HCT116 (cell line): ENCODE measurements around the gene DPM2. TPM values are rescaled to one million over a fixed set of nuclear protein-coding genes. Genes with fewer than 3 reads are reported as not detected.

Experiments
- ATAC-seq: fragments of 200-7000 bp; cut with Tn5 transposase; 2 replicates; pipeline ENCODE4 v1.9.1; 2020; ENCODE audit warnings: mild to moderate bottlenecking, moderate library complexity
- BruUV-seq: library from RNA; stranded (reverse); fragments of 400-500 nt; replicated peaks from 2 replicates; lab custom pipeline; 2021; lab: Mats Ljungman, UMichigan
- CTCF ChIA-PET: fragments of 300-600 bp; sonication (Branson Sonifier 250); formaldehyde crosslinking; loops from one replicate; lab custom pipeline; 2021; ENCODE audit warnings: antibody characterized with exemption; lab: Charles Lee
- POLR2A ChIA-PET: fragments of 300-600, 350-600 bp; sonication (Branson Sonifier 250); formaldehyde crosslinking; loops from one replicate; lab custom pipeline; 2021; ENCODE audit warnings: antibody characterized with exemption; lab: Charles Lee
- RAD21 ChIA-PET, 2 experiments: fragments of 300-600 bp; sonication (Branson Sonifier 250); formaldehyde crosslinking; loops; one replicate each; lab custom pipeline; 2023; ENCODE audit warnings: low total read pairs in 2 of 2; ENCODE audit not compliant: uncharacterized antibody in 2 of 2, unreplicated experiment in 2 of 2, low non-redundant PET in 1 of 2; lab: Charles Lee
- DNase-seq: peaks from one replicate; pipeline ENCODE4 v3.0.0-alpha.2; 2010; ENCODE audit warnings: low read depth, low spot score
- H2AFZ ChIP-seq: fragments of 200-600 bp; shearing (Covaris generic), sonication (generic); 2 replicates; pipeline ENCODE4 v1.6.1; 2017; ENCODE audit warnings: low read depth, mixed run types, mixed read lengths, antibody characterized with exemption, low read length; ENCODE audit not compliant: poor library complexity, severe bottlenecking
- H3K27ac ChIP-seq: 2 replicates; pipeline ENCODE4 v1.5.1; 2012; ENCODE audit warnings: low read depth, low read length
- H3K27me3 ChIP-seq: fragments of 200-600 bp; sonication (generic); 2 replicates; pipeline ENCODE4 v1.6.1; 2016; ENCODE audit warnings: mixed run types, low read length, mixed read lengths; ENCODE audit not compliant: insufficient read depth
- H3K36me3 ChIP-seq, 2 experiments: fragments of 200-500 bp in 1 of 2; fragments of 200-600 bp in 1 of 2; sonication (Bioruptor generic) in 1 of 2; sonication (generic) in 1 of 2; 2 replicates each; pipeline versions ENCODE4 v1.5.1 to v1.6.1; 2014 to 2016; ENCODE audit warnings: low read length in 2 of 2, inconsistent platforms in 1 of 2, mixed read lengths in 1 of 2, mixed run types in 1 of 2; ENCODE audit not compliant: insufficient read depth in 2 of 2, control insufficient read depth in 1 of 2
- H3K4me1 ChIP-seq, 2 experiments: fragments of 200-600 bp in 1 of 2; sonication (generic) in 1 of 2; 2 replicates each; pipeline versions ENCODE4 v1.5.1 to v1.6.1; 2012 to 2017; ENCODE audit warnings: low read length in 2 of 2, inconsistent platforms in 1 of 2, mild to moderate bottlenecking in 1 of 2, mixed read lengths in 1 of 2, mixed run types in 1 of 2, moderate library complexity in 1 of 2; ENCODE audit not compliant: insufficient read depth in 2 of 2, control insufficient read depth in 1 of 2
- H3K4me2 ChIP-seq: fragments of 200-600 bp; sonication (generic); 2 replicates; pipeline ENCODE4 v1.6.1; 2017; ENCODE audit warnings: mixed run types, low read length, mixed read lengths
- H3K4me3 ChIP-seq, 2 experiments: fragments of 200-600 bp in 1 of 2; sonication (generic) in 1 of 2; replicated peaks in 1 of 2; 2 replicates each; pipeline ENCODE4 v1.5.1; 2011 to 2016; ENCODE audit warnings: low read length in 2 of 2, control low read depth in 1 of 2, low read depth in 1 of 2, mild to moderate bottlenecking in 1 of 2, mixed read lengths in 1 of 2, mixed run types in 1 of 2
- H3K79me2 ChIP-seq: fragments of 200-600 bp; sonication (generic); 2 replicates; pipeline ENCODE4 v1.6.1; 2017; ENCODE audit warnings: mild to moderate bottlenecking, mixed run types, low read length, moderate library complexity, mixed read lengths; ENCODE audit not compliant: insufficient read depth
- H3K9ac ChIP-seq: fragments of 200-600 bp; sonication (generic); 2 replicates; pipeline ENCODE4 v1.6.1; 2016; ENCODE audit warnings: low read length, mixed read lengths
- H3K9me2 ChIP-seq: fragments of 200-600 bp; sonication (generic), shearing (Covaris generic); 2 replicates; pipeline ENCODE4 v1.6.1; 2017; ENCODE audit warnings: mixed run types, mild to moderate bottlenecking, moderate library complexity; ENCODE audit not compliant: insufficient read depth
- H3K9me3 ChIP-seq, 2 experiments: fragments of 200-500 bp in 1 of 2; fragments of 200-600 bp in 1 of 2; sonication (Bioruptor generic) in 1 of 2; sonication (generic) in 1 of 2; 2 replicates each; pipeline ENCODE4 v1.6.1; 2014 to 2017; ENCODE audit warnings: low read length in 2 of 2, mixed read lengths in 2 of 2, inconsistent platforms in 1 of 2, low read depth in 1 of 2, mild to moderate bottlenecking in 1 of 2, mixed run types in 1 of 2, moderate library complexity in 1 of 2; ENCODE audit not compliant: control insufficient read depth in 1 of 2, insufficient read depth in 1 of 2
- H4K20me1 ChIP-seq: fragments of 200-600 bp; sonication (generic), shearing (Covaris generic); 2 replicates; pipeline ENCODE4 v1.6.1; 2017; ENCODE audit warnings: mixed run types, mild to moderate bottlenecking, moderate library complexity; ENCODE audit not compliant: insufficient read depth
- EZH2phosphoT487 ChIP-seq: fragments of 200-600 bp; IDR thresholded peaks from 2 replicates; pipeline ENCODE4 v1.6.1; 2018; ENCODE audit warnings: antibody characterized with exemption, borderline replicate concordance
- RAD21 ChIP-seq: IDR thresholded peaks from 2 replicates; pipeline ENCODE4 v1.6.1; 2012; ENCODE audit warnings: low read depth, mild to moderate bottlenecking
- intact Hi-C: fragments of 100-400 bp; cut with micrococcal nuclease; formaldehyde crosslinking; loops from 2 replicates; pipeline ENCODE4 v1.10.0; 2022
- total RNA-seq: library from RNA; stranded (reverse); gene quantifications from one replicate; pipeline ENCODE4 v1.2.1, GENCODE V29; 2021; ENCODE audit not compliant: unreplicated experiment
- TF ChIP-seq, protein P1 (sequence below), 3 experiments: fragments of 200-600 bp in 1 of 3; sonication (generic) in 1 of 3; IDR thresholded peaks in 2 of 3; conservative IDR thresholded peaks in 1 of 3; 2 replicates each; pipeline ENCODE4 v1.5.1; 2012 to 2017; ENCODE audit warnings: low read depth in 2 of 3, low read length in 2 of 3, antibody characterized with exemption in 1 of 3, borderline replicate concordance in 1 of 3, control low read depth in 1 of 3, mild to moderate bottlenecking in 1 of 3, mixed read lengths in 1 of 3, mixed run types in 1 of 3, moderate library complexity in 1 of 3; ENCODE audit not compliant: insufficient read depth in 1 of 3

Gene DPM2
- total RNA-seq, 1 experiment from 2014 or later = 54.6 TPM

DNA sequence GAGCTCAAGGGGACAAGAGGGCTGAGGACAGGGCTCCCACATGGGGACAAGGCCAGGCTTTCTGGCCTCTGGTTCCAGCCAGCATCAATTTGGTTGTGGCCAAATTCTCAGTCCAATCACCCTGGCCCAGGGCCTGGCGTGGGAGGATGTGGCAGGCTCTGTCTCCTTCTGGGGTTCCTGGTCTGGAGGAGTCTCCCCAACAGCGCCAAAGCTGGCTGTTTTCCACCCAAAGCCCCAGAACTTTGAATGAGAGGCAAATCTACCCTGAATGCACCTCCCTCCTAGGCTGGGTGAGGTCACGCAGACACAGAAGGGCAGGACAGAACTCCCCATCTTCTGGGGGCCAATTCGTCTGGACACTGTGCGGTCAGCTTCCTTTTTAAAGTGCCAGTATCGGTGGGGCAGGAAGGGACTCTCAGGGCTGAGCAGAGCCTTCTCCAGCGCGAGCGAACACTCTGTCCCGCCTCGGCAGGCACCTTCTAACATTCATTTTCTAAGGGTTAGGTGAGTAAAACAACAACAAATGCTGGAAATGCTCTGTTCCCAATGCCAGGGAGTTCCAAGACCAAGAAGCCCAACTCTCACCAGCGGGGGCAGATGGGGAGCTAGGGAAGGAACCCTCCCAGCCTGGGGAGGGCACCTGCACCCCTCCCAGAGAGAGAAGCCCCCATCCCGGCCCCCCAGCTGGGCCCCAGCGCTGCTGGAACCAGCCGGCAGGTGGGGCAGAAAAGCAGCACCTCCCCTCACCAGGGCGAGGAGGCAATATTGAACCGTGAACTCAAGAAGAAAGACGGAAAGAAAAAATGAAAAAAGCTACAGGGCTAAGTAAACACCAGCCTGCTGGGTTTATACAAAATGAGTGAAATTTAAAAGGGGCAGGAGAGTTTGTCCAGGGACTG lies 3.7 kb upstream of the DPM2 start:
- no peak for ATAC-seq
- POLR2A ChIA-PET = no interaction called here
- CTCF ChIA-PET = interaction anchor here (1.1 to 3.0 kb wide), 4 partner anchors 9 to 184 kb away, joined by 3 to 40 read pairs (median 6); no protein-coding TSS in a partner anchor

More for the DNA sequence above, 3.7 kb upstream of the DPM2 start:
- H3K9ac ChIP-seq = no peak overlapping the region
- BruUV-seq = no TSS peak
- intact Hi-C loops = no loop called here
- H3K79me2 ChIP-seq = peaks cover 13% of the 10 kb centered on the region
- H3K4me1 ChIP-seq = peaks cover 4 to 25% of the 10 kb centered on the region in 2 experiments
- H3K4me3 ChIP-seq = no peak overlapping the region
- H4K20me1 ChIP-seq = no peaks in the 10 kb centered on the region
- H3K36me3 ChIP-seq = peaks cover 0 to 9% of the 10 kb centered on the region in 2 experiments; a peak in 2 of 4 replicates
- H3K9me2 ChIP-seq = no peaks in the 10 kb centered on the region
- H3K27me3 ChIP-seq = no peaks in the 10 kb centered on the region
- DNase-seq = no peak
- TF ChIP-seq RAD21 (no peak), EZH2phosphoT487 (no peak)
- TF ChIP-seq, protein P1, sequence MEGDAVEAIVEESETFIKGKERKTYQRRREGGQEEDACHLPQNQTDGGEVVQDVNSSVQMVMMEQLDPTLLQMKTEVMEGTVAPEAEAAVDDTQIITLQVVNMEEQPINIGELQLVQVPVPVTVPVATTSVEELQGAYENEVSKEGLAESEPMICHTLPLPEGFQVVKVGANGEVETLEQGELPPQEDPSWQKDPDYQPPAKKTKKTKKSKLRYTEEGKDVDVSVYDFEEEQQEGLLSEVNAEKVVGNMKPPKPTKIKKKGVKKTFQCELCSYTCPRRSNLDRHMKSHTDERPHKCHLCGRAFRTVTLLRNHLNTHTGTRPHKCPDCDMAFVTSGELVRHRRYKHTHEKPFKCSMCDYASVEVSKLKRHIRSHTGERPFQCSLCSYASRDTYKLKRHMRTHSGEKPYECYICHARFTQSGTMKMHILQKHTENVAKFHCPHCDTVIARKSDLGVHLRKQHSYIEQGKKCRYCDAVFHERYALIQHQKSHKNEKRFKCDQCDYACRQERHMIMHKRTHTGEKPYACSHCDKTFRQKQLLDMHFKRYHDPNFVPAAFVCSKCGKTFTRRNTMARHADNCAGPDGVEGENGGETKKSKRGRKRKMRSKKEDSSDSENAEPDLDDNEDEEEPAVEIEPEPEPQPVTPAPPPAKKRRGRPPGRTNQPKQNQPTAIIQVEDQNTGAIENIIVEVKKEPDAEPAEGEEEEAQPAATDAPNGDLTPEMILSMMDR (IDR thresholded peaks at IDR 0.05 in 2 of 3, conservative IDR thresholded peaks at IDR 0.05 in 1 of 3; ENCODE audit: borderline replicate concordance in 1 of 3, insufficient read depth in 1 of 3, low read depth in 2 of 3, low read length in 2 of 3) = no peak
- no peak overlapping the region for H3K4me2 ChIP-seq
- no peaks in the 10 kb centered on the region for H3K9me3 ChIP-seq
- H2AFZ ChIP-seq = no peak overlapping the region
- no peak overlapping the region for H3K27ac ChIP-seq
- RAD21 ChIA-PET = interaction anchor here in 1 of 2 experiments (1.1 kb wide), 1 partner anchor 126 kb away, joined by 4 read pairs; the partner anchor contains the start of gene NAIF1
